Cerebellar nuclear complex (tissue), 1 donor: ENCODE results near the gene POTEI.
"Not testable (repeated sequence)": the region's sequence is repeated elsewhere in the genome, so short reads cannot be mapped to it uniquely, and the experiment has no call there.

ENCODE experiments used
- DNase-seq, 2 experiments: peaks; one replicate each; lab custom pipeline; 2025; lab: John Stamatoyannopoulos, UW

The POTEI gene

DNA sequence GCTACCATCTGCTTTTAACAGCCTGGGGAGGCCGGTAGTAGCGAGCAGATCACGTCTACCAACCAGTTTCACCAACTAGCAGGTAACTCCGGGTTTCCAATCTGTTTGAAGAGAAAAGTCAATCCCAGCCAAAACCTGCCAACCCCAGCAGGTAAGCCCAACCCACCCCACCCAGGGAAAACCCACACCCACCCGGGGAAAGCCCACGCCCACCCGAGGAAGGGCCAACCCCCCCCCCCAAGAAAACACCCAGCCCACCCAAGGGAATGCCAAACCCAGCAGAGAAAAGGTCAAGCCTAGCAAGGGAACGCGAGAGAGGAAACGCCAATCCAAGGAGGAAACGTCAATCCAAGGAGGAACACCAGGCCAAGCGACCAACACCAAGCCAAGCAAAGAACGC is at the start of gene POTEI:
POTEI (minus strand) TSS at position 101 of the 400 bp plus-strand sequence; CDS start at position 8, 93 bp downstream.
- DNase-seq = not testable (repeated sequence)

DNA sequence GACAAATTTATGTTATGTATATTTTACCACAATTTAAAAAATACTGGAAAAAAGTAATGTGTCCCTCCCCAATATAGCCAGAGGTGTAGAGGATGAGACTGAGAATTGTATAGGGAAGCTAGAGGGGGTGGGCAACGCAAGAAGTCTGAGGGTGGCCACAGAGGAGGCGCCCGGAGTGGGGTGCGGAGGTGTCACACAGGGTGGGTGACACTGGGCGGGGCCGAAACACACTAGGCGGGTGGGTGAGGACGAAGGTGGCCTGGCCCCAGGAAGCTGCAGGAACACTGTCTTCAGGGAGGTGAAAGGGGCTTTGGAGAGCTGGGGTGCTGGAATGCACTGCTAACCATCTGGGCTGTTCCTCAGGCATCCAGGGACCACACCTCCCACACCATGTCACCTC is 47.3 kb upstream of the POTEI start:
- not testable (repeated sequence) for DNase-seq

DNA sequence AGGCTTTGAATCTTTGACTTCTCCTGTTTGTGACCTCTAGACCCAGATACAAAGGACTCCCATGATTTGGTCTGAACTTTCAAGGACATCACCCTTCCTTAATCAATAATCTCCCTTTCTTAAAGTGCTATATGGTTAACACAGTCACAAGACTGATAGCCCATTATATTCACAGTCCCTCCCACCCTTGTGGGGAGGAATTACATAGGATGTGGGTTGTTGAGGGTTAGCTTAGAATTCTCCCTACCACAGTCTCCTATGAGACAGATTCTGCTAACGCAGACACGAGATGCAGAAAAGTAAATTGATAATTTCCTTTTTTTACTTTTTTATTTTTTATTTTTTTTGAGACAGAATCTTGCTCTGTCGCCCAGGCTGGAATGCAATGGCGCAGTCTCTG is 45.0 kb upstream of the POTEI start:
- DNase-seq = not testable (repeated sequence)

DNA sequence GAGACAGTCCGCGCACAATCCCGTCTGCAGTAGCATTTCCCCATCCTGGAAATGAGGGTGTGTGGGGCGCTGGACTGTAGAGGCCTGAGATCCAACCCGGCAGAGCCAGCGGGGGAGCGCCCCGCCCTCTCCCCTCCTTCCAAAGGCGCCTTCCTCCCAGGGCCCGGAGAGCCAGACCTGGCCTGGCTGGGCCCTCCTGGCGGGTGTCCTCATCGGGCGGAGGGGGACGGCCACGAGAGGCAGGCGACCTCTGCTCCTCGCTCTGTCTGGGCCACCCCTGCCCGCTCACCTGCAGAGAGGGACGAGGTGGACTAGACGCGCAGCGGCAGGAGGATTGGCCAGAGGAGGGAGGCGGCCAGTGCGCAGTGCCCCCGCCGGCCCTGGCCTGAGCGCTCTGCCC is 40.3 kb upstream of the POTEI start:
- not testable (repeated sequence) for DNase-seq

DNA sequence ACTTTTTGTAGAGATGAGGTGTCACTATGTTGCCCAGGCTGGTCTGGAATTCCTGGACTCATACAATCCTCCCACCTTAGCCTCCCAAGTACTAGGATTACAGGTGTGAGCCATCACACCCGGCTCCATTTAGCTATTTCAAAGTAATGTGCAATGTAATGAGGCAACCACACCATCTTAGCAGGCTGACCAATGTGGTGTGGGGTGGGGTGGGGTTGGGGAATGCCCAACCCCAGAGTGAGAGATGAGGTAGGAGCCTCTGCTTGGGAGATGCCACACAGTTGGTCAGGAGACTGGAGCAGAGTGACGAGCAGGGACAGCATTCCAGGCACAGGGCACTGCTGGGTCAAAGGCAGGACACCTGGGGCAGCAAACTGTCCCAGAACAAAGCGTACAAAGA is 39.3 kb upstream of the POTEI start:
- not testable (repeated sequence) for DNase-seq

DNA sequence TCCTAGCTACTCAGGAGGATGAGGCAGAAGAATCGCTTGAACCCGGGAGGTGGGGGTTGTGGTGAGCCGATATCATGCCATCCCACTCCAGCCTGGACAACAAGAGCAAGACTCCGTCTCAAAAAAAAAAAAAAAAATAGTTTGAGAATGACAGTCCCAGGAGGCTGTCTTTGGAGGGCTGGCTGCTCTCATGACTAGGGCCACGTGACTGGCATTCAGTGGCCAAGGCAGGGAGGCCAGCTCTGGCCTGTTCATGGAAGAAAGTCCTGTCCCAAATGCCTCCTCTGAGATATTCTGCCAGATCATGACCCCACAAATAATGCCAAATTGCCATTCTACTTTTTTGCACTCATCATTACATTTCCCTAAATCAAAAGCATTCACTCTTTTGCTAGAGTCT is 35.9 kb upstream of the POTEI start:
- DNase-seq = not testable (repeated sequence)

DNA sequence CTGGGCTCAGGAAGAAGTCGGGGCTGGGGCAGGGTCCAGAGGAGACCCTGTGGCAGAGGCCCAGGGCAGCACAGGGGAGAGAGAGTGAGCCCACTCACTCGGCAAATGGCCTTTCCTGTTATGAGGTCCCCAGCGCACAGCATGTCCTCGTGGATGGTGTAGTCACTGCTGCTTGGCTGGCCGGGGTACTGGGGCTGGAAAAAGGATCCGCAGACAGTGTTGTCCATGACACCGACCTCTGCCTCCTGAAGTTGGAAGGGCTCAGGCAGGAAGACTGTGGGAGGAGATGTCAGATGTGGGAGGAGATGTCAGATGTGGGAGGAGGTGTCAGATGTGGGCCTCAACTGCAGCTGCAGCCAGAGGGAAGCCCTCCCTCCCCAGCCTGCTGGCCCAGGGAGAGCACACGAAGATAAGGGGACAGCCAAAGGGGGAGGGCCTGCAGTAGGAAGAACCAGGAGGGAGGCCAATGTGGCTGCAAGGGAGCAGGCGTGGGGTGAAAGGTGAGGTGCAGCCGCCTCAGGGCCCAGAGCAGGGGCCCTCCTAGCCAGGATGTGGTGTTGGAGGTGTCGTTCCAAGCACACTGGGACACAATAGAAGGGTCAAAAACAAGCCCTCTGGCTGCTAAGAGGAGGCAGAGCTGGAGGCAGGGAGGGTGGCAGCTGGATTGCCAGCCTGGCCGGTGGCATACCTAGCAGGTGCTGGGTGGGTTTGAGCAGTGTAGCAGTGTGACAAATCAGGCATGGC is 34.8 kb upstream of the POTEI start:
- DNase-seq = not testable (repeated sequence)

DNA sequence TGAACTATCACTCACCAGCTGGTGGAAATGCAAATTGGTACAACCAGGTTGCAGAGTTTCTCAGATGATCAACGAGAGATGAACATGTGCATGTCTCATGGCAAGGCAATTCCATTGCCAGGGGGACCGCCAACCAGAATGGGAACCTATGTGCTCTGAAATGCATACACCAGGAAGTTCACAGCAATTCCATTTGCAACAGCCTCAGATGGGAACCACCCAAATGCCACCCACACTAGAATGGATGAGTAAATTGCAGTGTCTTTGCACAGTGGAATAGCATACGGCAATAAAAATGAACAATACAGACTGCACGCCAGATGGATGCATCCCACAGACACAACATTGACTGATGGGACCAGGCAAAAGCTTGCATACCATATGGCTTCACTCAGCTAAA is 33.7 kb upstream of the POTEI start:
- DNase-seq = not testable (repeated sequence)

DNA sequence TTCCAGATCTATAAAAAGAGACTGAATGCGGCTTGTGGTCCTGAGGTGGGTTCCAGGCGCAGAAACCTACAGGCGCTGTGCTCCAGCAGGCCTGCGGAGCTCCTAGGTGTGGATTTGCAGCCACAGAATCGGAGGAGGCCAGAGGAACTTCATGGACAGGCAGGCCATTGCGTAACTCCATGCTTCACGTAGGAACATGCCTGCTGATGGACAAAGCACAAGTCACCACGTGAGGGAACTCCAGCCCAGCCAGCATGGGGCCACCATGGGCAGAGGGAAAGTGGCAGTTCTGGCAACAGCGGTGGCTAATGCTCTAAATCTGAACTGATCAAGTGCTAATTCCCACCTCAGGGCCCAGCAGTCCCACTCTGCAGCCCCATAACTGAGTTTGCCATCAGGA is 29.1 kb upstream of the POTEI start:
- DNase-seq = not testable (repeated sequence)

DNA sequence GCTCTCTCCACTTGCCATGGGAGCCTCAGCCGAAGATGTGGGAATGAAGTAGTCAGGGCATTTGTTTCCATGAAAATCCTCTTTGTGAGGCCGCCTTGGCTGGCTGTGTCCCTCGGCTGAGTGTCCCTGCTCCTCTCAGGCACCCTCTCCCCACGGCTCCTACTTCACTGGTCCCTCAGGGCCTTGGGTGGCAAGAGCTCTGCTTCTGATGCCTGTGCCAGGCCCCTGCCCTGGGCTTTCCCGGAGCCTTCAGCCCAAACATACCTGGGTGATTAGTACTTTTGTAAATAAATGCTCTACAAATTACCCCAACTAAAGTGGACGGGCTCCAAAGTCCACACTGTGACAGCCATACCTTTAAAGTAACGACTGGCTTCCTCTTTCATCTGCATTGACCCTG is 27.5 kb upstream of the POTEI start:
- DNase-seq = not testable (repeated sequence)

DNA sequence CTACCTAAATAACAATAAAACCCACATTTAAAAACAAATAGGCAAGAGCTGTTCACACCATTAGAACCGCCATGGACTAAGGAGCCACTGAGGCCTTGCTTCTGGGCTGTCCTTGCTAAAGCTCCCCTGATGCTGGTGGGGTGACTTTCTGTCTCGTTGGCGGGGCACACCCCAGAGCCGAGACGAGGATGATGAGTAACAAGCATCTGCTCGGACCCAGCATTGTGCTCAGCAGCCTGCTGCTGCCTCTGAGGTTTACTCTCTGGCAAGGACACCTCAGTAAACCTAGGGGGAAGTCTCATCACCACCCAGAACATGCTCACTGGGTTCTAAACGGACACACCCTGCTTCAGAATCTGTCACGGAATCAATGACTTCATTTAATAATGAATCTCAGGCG is 22.5 kb upstream of the POTEI start:
- not testable (repeated sequence) for DNase-seq

DNA sequence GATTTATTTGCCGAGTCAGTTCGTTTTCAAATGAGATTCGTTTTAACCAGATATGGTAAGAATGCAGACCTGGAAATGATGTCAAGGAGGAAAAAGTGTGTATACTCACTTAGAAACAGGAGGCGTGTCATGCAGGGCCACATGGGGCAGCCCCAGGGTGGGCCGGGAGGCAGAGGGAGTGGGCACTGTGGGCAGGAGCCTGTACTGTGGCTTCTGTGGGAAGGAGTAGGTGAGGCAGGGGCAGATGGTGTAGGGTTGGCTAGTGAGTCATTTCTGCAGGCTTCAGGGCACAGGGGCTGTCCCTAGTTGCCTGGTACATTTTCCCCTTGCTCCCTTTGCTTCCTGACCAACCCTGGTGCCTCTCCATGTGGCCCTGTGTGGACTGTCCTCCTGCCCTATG is 22.1 kb upstream of the POTEI start:
- DNase-seq = not testable (repeated sequence)

DNA sequence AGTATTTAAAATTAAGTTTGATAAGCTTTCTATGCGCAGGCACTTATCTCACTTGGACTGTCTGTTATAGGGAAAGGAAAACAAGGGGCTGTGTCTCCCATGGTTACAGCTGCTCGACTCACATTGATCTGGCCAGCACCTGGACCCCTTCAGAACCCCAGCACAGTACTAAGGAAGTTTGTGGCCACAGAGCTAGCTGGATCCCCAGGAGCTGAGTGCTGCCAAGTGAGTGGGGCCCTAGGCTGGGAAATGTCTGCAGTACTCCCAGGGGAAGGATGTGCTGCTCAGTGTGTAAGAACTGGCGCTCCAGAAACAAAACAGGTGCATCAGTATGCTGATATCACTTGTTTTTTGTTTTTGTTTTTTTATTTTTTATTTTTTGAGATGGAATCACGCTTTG is 21.1 kb upstream of the POTEI start:
- DNase-seq = not testable (repeated sequence)

DNA sequence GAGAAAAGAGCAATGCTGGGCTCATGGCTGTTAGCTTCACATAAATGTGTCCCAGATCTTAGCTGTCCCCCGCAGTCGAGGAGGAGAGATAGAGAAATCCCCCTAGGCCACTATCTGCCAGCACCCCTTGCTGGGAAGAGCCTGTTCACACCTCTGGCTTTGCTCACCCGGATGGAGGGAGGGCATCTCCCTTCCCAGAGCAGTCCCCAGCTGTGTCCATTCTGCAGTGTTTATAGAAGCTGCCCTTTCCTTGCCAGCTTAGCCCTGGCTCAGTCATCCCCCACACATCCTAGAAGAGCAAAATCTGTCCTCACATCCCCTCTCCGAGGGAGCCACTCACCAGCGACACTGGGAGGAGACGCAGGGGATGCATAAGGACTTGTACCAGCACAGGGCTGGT is 20.4 kb upstream of the POTEI start:
- DNase-seq = not testable (repeated sequence)

DNA sequence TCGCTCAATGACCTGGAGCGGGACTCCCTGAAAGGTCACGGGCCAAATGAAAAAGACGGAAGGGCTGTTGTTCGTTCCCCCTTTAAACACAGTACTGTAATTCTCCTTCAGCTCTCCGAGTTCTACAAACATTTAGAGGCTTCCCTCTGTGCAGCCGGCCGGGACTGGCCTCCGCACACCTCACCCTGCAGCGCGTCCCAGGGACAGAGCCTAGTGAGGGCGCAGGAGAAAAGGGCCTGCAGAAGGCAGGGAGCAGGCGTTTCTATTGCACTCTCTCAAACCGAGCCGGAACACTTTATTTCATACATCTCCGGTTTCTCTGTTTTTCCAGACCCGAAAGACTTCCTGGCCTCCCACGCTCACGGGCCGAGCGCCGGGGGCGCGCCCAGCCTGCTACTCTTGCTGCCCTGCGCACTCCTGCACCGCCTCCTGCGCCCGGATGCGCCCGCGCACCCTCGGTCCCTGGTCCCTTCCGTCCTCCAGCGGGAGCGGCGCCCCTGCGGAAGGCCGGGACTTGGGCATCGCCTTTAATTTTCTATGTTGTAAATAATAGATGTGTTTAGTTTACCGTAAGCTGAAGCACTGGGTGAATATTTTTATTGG is 18.3 kb upstream of the POTEI start:
- DNase-seq = not testable (repeated sequence)

DNA sequence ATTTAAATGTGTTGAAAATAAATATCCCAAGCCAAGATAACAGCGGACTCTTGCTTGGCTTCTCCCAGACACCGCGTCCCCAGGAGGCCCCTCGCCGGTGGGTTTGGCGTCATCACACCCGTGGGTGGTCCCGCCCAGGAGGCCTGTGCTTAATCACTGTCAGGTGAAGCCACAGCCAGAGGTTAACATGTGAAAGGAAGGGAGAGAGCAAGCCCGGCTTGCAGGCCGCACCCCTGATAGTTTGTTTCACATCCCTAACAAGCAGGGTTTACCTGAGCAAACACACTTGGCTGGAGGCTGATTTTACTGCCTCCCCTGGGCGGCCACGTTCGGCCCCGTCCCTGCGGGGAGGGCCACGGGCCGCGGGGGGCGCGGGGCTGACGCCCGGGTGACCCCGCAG is 13.3 kb upstream of the POTEI start:
- not testable (repeated sequence) for DNase-seq

DNA sequence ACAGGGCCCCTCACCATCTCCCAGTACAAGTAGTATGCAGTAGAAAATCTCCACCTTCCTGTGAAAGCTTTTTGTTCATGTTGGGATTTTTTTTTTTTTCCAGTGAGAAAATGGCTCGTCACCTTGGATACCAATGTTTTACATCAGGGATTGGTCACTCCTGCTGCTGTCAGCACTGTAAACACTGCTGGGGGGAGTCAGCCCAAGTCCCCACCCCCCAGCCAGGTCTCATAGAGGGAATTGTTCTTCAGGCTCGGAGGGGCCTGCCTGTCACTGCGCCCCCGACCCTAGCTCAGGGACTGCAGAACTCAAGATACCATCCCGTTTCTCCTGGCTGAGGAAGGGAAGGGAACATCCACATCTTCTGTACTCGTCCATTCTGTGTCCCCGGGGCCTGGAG is 11.9 kb upstream of the POTEI start, which contains the start of gene CFC1B:
CFC1B (plus strand) TSS at position 231 of the 400 bp plus-strand sequence. CDS start 263 bp downstream, outside the sequence.
- DNase-seq = not testable (repeated sequence)

DNA sequence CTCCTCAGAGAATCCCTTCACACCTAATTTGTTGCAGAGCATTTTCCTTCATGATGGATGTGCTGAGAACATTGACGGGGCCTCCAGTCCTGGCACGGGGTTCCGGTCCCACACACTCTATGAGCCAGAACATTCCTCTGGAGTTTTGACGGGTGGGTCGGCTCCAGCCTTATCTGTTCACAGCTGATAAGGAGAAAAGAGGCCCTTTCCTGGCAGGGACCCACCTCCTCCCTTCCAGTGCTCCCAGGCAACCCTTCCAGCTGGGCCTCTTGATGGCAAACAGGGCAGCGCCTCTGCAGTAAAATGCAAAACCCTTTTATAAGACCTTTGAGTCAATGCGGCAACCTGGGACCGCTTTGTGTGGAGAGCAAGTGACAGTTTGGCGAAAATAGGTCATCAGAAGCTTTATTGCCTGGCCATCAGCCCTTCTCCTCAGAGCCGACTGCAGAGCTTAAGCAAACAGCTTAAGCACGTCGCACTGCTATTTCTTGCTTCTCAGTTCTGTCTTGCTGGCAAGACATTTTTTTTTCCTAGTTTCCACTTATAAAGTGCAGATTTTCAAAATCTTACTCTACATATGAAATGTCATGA is 9.5 kb upstream of the POTEI start:
- not testable (repeated sequence) for DNase-seq

DNA sequence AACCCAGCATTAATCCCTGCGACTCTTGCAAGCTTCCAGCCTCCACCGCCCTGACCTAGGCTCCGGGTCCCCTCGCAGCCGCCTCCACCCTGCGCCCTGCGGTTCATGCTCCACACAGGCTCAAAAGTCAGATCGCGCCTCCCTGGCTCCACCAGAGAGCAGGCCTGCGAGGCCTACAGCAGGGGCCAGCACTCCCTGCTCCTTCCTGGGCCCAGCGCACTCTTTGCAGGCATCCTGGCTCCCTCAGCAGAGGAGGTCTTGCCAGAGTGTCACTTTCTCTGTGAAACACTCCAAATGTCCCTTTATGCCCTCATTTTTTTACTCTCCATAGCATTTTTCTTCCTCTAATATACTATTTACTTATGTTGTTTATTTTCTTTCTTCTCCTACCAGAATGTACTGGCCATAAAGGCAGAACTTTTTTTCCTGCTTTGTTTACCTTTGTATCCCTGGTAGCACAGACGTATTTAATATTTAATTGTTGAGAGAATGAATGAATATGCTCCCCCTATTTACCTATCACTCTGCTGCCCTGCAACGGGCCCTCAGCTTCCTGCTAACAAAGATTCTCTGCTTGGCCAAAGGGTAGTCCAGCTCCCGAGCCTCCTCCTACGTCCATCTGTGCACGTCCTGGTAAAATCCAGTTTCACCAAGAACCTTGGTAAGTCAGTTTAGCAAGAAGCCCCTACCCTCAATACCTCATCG is 2.8 kb upstream of the POTEI start:
- not testable (repeated sequence) for DNase-seq

DNA sequence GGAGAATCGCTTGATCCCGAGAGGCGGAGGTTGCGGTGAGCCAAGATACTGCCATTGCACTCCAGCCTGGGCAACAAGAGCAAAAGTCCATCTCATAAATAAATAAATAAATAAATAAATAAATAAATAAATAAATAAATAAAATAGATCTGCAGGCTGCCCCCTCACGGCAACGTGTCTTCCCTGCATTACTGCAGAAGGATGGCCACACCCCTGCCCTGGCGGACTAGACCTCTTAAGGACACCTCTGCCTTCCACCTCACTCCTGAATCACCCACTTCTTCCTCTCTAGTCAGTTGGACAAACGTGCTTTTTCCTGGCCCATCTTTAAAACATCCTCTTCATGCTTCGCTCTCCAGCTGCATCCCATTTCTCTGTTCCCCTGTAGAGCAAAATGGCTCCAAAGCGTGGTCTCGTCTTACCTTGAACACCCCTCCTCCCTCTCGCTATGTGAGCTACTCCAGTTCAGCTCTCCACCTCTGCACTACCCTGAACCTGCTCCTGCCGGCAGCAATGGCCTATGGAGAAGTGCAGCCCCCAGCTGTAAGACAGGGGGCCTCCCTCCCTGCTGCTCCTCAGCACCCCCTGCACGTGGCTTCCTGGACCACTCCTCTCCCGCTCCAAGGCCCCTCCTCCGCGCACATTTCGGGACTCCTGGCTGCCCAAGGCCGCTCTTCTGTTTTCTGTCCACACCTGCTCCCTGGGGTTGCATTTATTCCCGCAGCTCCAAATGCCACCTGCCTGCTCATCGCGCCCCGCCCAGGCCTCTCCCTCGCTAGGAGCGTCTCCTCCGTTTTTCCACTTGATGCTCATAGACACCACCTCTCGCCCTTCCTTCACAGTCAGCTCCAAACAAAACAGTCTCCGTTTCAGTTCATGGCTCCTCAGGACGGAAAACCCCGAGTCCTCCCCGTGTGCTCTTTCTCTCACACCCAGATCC is 1.9 kb upstream of the POTEI start:
- DNase-seq = not testable (repeated sequence)

DNA sequence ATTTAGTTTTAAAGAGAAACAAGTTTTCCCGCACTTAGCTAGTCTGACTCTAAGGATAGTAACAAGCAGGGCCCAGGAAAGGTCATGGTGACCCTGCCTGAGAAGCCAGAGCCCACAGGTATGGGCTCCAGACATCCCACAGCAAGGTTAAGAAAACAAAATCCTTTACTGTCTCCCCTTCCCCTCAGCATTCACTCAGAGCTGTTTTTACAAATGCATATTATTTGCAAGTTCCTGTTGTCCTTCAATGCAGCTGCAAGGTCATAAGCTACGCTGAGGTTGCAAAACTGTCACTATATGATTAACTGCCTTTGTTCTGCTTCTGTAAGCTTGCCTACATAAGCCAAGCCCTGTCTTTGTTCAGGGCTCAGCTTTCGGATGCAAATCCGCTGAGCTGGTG is 18.1 kb downstream of the POTEI start:
- DNase-seq = not testable (repeated sequence)
